Neural cell (in vitro differentiated cells): Measurements from ENCODE around the gene OGFR. TPM values are rescaled to one million over a fixed set of nuclear protein-coding genes. Genes with fewer than 3 reads are reported as not detected.

Experiments used
- H2AFZ ChIP-seq: fragments of 200-600, 300-800 bp; sonication (generic), shearing (Covaris generic); 2 replicates; pipeline ENCODE4 v1.6.0; 2014; ENCODE audit warnings: low read depth, mild to moderate bottlenecking, antibody characterized with exemption, low read length, moderate library complexity
- H3F3A ChIP-seq: fragments of 200-600 bp; shearing (Covaris generic); 2 replicates; pipeline ENCODE4 v1.6.1; 2016; ENCODE audit warnings: mild to moderate bottlenecking, moderate library complexity, mixed read lengths, antibody characterized with exemption, low read length; ENCODE audit not compliant: insufficient read depth, poor library complexity, severe bottlenecking
- H3K27ac ChIP-seq: fragments of 200-600, 300-800 bp; sonication (generic), shearing (Covaris generic); 2 replicates; pipeline ENCODE4 v1.5.1; 2014; ENCODE audit warnings: mild to moderate bottlenecking, low read length, moderate library complexity
- H3K27me3 ChIP-seq: fragments of 300-800, 200-600 bp; sonication (generic), shearing (Covaris generic); 2 replicates; pipeline ENCODE4 v1.6.0; 2014; ENCODE audit warnings: mild to moderate bottlenecking, low read depth, low read length, moderate library complexity; ENCODE audit not compliant: insufficient read depth
- H3K36me3 ChIP-seq: fragments of 300-800, 200-600 bp; sonication (generic), shearing (Covaris generic); 2 replicates; pipeline ENCODE4 v1.5.1; 2014; ENCODE audit warnings: mild to moderate bottlenecking, antibody characterized with exemption, low read length, moderate library complexity; ENCODE audit not compliant: insufficient read depth
- H3K4me2 ChIP-seq: fragments of 300-800, 200-600 bp; sonication (generic), shearing (Covaris generic); 2 replicates; pipeline ENCODE4 v1.6.0; 2014; ENCODE audit warnings: mild to moderate bottlenecking, low read length
- H3K4me3 ChIP-seq: fragments of 300-800, 200-600 bp; sonication (generic), shearing (Covaris generic); 2 replicates; pipeline ENCODE4 v1.5.1; 2014; ENCODE audit warnings: mild to moderate bottlenecking, low read length, moderate library complexity
- H3K79me2 ChIP-seq: fragments of 200-600 bp; shearing (Covaris generic); replicated peaks from 2 replicates; pipeline ENCODE4 v1.6.0; 2014; ENCODE audit warnings: mild to moderate bottlenecking, low read length, moderate library complexity; ENCODE audit not compliant: insufficient read depth
- H3K9ac ChIP-seq: fragments of 300-800, 200-600 bp; sonication (generic), shearing (Covaris generic); 2 replicates; pipeline ENCODE4 v1.6.1; 2016; ENCODE audit warnings: mild to moderate bottlenecking, low read length, mixed read lengths
- H3K9me2 ChIP-seq: fragments of 200-600 bp; shearing (Covaris generic); 2 replicates; pipeline ENCODE4 v1.6.1; 2016; ENCODE audit warnings: mild to moderate bottlenecking, low read length, mixed read lengths; ENCODE audit not compliant: insufficient read depth
- H3K9me3 ChIP-seq: fragments of 200-600, 300-800 bp; sonication (generic), shearing (Covaris generic); 2 replicates; pipeline ENCODE4 v1.6.1; 2016; ENCODE audit warnings: mild to moderate bottlenecking, mixed run types, low read length, moderate library complexity, mixed read lengths
- H4K20me1 ChIP-seq: fragments of 200-600 bp; shearing (Covaris generic); 2 replicates; pipeline ENCODE4 v1.6.1; 2016; ENCODE audit warnings: mild to moderate bottlenecking, mixed run types; ENCODE audit not compliant: insufficient read depth
- EP300 ChIP-seq: fragments of 450-650 bp; conservative IDR thresholded peaks from 2 replicates; pipeline ENCODE4 v1.6.1; 2014; ENCODE audit warnings: antibody characterized with exemption, mild to moderate bottlenecking, moderate library complexity; ENCODE audit not compliant: poor library complexity, severe bottlenecking
- EZH2 ChIP-seq: fragments of 200-600, 300-800 bp; shearing (Covaris generic), sonication (generic); IDR thresholded peaks from 2 replicates; pipeline ENCODE4 v1.6.1; 2014; ENCODE audit warnings: antibody characterized with exemption, low read length, borderline replicate concordance, mild to moderate bottlenecking; ENCODE audit not compliant: insufficient read depth, poor library complexity, severe bottlenecking
- MXI1 ChIP-seq: fragments of 450-650 bp; conservative IDR thresholded peaks from 2 replicates; pipeline ENCODE4 v1.6.1; 2014; ENCODE audit warnings: antibody characterized with exemption, mild to moderate bottlenecking; ENCODE audit not compliant: poor library complexity, severe bottlenecking
- POLR2AphosphoS5 ChIP-seq: IDR thresholded peaks from 2 replicates; pipeline ENCODE4 v1.6.1; 2012
- RAD21 ChIP-seq: fragments of 450-650 bp; conservative IDR thresholded peaks from 2 replicates; pipeline ENCODE4 v1.6.1; 2014; ENCODE audit warnings: antibody characterized with exemption, mild to moderate bottlenecking, moderate library complexity
- SMC3 ChIP-seq: fragments of 450-650 bp; conservative IDR thresholded peaks from 2 replicates; pipeline ENCODE4 v1.6.1; 2014; ENCODE audit warnings: antibody characterized with exemption, mild to moderate bottlenecking, moderate library complexity; ENCODE audit not compliant: poor library complexity
- TAF1 ChIP-seq: IDR thresholded peaks from 2 replicates; pipeline ENCODE4 v1.6.1; 2012; ENCODE audit warnings: low read depth
- polyA plus RNA-seq: library from polyadenylated mRNA; depleted of rRNA; stranded (reverse); fragments of >200 nt; gene quantifications from 2 replicates; pipeline ENCODE4 v1.2.3, GENCODE V29; 2014
- TF ChIP-seq, protein P1 (sequence below): IDR thresholded peaks from 2 replicates; pipeline ENCODE4 v1.6.1; 2012; ENCODE audit warnings: borderline replicate concordance
- TF ChIP-seq, protein P2 (sequence below): fragments of 450-650 bp; IDR thresholded peaks from 2 replicates; pipeline ENCODE4 v1.5.1; 2014; ENCODE audit warnings: antibody characterized with exemption, mild to moderate bottlenecking, moderate library complexity; ENCODE audit not compliant: poor library complexity, severe bottlenecking

The OGFR gene
- polyA plus RNA-seq, 1 donor from 2014 or later: 15.6 TPM

DNA sequence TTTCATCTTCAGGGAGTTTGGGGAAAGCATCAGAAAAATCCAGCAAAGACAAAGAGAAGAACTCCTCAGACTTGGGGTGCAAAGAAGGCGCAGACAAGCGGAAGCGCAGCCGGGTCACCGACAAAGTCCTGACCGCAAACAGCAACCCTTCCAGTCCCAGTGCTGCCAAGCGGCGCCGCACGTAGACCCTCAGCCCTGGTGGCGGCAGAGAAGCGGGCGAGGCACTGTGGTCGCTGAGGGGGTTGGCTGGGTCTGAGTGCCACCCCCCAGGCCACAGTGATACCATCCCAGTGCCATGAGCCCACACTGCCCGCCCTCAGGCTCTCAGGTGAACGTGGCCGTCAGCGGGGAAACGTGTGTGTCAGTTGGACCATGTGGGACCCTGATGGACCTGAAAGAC, 5.2 kb upstream of the OGFR start:
- Histone ChIP-seq H3K79me2 (peaks cover 3% of the 10 kb centered on the region), H3K36me3 (no peaks in the 10 kb centered on the region), H4K20me1 (no peaks in the 10 kb centered on the region), H3K9me2 (no peaks in the 10 kb centered on the region), H3K27me3 (no peaks in the 10 kb centered on the region), H3K9me3 (no peaks in the 10 kb centered on the region), H3K27ac (no peak overlapping the region), H3K4me3 (no peak overlapping the region), H2AFZ (no peak overlapping the region), H3K9ac (no peak overlapping the region), H3F3A (no peaks in the 10 kb centered on the region), H3K4me2 (no peak overlapping the region)
- TF ChIP-seq EP300 (no peak), TAF1 (no peak), RAD21 (no peak), MXI1 (no peak), EZH2 (no peak), SMC3 (no peak), POLR2AphosphoS5 (no peak)
- TF ChIP-seq, protein P1, sequence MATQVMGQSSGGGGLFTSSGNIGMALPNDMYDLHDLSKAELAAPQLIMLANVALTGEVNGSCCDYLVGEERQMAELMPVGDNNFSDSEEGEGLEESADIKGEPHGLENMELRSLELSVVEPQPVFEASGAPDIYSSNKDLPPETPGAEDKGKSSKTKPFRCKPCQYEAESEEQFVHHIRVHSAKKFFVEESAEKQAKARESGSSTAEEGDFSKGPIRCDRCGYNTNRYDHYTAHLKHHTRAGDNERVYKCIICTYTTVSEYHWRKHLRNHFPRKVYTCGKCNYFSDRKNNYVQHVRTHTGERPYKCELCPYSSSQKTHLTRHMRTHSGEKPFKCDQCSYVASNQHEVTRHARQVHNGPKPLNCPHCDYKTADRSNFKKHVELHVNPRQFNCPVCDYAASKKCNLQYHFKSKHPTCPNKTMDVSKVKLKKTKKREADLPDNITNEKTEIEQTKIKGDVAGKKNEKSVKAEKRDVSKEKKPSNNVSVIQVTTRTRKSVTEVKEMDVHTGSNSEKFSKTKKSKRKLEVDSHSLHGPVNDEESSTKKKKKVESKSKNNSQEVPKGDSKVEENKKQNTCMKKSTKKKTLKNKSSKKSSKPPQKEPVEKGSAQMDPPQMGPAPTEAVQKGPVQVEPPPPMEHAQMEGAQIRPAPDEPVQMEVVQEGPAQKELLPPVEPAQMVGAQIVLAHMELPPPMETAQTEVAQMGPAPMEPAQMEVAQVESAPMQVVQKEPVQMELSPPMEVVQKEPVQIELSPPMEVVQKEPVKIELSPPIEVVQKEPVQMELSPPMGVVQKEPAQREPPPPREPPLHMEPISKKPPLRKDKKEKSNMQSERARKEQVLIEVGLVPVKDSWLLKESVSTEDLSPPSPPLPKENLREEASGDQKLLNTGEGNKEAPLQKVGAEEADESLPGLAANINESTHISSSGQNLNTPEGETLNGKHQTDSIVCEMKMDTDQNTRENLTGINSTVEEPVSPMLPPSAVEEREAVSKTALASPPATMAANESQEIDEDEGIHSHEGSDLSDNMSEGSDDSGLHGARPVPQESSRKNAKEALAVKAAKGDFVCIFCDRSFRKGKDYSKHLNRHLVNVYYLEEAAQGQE: no peak
- TF ChIP-seq, protein P2, sequence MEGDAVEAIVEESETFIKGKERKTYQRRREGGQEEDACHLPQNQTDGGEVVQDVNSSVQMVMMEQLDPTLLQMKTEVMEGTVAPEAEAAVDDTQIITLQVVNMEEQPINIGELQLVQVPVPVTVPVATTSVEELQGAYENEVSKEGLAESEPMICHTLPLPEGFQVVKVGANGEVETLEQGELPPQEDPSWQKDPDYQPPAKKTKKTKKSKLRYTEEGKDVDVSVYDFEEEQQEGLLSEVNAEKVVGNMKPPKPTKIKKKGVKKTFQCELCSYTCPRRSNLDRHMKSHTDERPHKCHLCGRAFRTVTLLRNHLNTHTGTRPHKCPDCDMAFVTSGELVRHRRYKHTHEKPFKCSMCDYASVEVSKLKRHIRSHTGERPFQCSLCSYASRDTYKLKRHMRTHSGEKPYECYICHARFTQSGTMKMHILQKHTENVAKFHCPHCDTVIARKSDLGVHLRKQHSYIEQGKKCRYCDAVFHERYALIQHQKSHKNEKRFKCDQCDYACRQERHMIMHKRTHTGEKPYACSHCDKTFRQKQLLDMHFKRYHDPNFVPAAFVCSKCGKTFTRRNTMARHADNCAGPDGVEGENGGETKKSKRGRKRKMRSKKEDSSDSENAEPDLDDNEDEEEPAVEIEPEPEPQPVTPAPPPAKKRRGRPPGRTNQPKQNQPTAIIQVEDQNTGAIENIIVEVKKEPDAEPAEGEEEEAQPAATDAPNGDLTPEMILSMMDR: no peak

DNA sequence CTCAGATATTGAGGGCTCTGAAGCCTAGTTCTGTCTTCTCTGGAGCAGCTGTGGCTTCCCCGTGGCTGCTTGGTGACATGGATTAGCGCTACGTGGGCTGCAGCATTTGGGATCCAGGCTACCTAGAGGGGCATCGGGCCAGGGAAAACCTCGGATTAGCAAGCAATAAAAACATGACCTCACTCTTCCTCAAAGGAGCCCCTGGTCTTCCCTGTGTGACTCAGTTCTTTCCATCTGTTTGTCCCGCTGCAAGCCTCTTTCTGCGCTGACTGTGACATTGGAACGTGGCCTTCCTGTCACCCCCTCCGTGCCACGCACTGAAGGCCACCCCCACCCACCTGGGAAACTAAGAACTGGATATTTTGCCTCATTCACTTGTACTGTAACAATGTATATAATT, 4.8 kb upstream of the OGFR start:
- no peaks in the 10 kb centered on the region for H3K36me3 ChIP-seq

More for the DNA sequence above, 4.8 kb upstream of the OGFR start:
- Histone ChIP-seq H3F3A (no peaks in the 10 kb centered on the region), H3K9me2 (no peaks in the 10 kb centered on the region), H3K9me3 (no peaks in the 10 kb centered on the region), H3K4me2 (no peak overlapping the region), H3K79me2 (peaks cover 3% of the 10 kb centered on the region), H3K9ac (no peak overlapping the region), H4K20me1 (no peaks in the 10 kb centered on the region), H3K27ac (no peak overlapping the region), H3K27me3 (no peaks in the 10 kb centered on the region), H3K4me3 (no peak overlapping the region), H2AFZ (no peak overlapping the region)
- TF ChIP-seq EP300 (no peak), TAF1 (no peak), SMC3 (no peak), EZH2 (no peak), MXI1 (no peak), RAD21 (no peak), POLR2AphosphoS5 (no peak)
- TF ChIP-seq, protein P1: no peak
- TF ChIP-seq, protein P2: no peak
